NB4 (cell line): ENCODE measurements around the gene TUT4.
A peak's percentile ranks its signal among the peaks of the same experiment; 100 is the strongest.

ENCODE experiments used
- DNase-seq: peaks from one replicate; pipeline ENCODE4 v3.0.0; 2010; ENCODE audit warnings: low read depth
- H3K4me3 ChIP-seq: one replicate; pipeline ENCODE4 v1.5.1; 2011; ENCODE audit warnings: mild to moderate bottlenecking, low read depth, low read length, moderate library complexity
- MYC ChIP-seq: IDR thresholded peaks from 2 replicates; pipeline ENCODE4 v1.6.1; 2011; ENCODE audit warnings: low read depth, low read length
- POLR2A ChIP-seq: IDR thresholded peaks from 2 replicates; pipeline ENCODE4 v1.6.1; 2011; ENCODE audit warnings: mild to moderate bottlenecking; ENCODE audit not compliant: insufficient read length; ENCODE audit errors: extremely low read depth
- TF ChIP-seq, protein P1 (sequence below): IDR thresholded peaks from one replicate; pipeline ENCODE4 v1.5.1; 2012; ENCODE audit warnings: low read depth, low read length
- TF ChIP-seq, protein P2 (sequence below): IDR thresholded peaks from 2 replicates; pipeline ENCODE4 v1.6.1; 2011; ENCODE audit warnings: low read depth, low read length

Gene TUT4

DNA sequence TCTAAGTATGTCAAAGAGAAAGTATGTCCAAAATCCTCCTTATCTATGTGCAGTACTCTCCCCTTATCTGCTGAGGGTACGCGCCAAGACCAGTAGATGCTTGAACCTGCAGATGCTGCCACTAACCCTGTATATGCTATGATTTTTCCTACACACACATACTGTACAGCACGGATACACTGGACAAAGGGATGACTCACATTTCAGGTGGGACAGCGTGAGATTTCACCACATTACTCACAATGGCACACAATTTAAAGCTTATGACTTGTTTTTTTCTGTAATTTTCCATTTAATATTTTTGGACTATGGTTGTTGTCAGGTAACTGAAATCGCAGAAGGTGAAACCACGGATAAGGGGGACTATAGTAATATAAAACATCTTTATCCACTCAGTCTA is 152.8 kb downstream of the TUT4 start:
- H3K4me3 ChIP-seq: peak overlapping the region; percentile 16
- no peak for DNase-seq
- TF ChIP-seq, protein P1, sequence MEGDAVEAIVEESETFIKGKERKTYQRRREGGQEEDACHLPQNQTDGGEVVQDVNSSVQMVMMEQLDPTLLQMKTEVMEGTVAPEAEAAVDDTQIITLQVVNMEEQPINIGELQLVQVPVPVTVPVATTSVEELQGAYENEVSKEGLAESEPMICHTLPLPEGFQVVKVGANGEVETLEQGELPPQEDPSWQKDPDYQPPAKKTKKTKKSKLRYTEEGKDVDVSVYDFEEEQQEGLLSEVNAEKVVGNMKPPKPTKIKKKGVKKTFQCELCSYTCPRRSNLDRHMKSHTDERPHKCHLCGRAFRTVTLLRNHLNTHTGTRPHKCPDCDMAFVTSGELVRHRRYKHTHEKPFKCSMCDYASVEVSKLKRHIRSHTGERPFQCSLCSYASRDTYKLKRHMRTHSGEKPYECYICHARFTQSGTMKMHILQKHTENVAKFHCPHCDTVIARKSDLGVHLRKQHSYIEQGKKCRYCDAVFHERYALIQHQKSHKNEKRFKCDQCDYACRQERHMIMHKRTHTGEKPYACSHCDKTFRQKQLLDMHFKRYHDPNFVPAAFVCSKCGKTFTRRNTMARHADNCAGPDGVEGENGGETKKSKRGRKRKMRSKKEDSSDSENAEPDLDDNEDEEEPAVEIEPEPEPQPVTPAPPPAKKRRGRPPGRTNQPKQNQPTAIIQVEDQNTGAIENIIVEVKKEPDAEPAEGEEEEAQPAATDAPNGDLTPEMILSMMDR: no peak
- TF ChIP-seq POLR2A (no peak), MYC (no peak)
- TF ChIP-seq, protein P2, sequence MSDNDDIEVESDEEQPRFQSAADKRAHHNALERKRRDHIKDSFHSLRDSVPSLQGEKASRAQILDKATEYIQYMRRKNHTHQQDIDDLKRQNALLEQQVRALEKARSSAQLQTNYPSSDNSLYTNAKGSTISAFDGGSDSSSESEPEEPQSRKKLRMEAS: no peak

DNA sequence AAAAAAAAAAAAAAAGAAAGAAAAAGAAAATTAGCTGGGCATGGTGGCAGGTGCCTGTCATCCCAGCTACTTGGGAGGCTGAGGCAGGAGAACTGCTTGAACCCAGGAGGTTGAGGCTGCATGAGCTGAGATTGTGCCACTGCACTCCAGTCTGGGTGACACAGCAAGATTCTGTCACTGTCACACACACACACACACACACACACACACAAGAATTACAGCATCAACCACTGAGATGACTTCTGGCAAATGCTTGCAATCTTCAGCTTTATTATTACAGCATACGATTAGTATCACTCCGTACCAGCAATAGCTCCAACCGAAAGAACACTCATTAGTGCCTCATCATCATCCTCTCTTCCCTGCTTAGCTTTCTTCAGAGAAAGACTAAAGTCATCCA is 153.3 kb downstream of the TUT4 start:
- DNase-seq: no peak

DNA sequence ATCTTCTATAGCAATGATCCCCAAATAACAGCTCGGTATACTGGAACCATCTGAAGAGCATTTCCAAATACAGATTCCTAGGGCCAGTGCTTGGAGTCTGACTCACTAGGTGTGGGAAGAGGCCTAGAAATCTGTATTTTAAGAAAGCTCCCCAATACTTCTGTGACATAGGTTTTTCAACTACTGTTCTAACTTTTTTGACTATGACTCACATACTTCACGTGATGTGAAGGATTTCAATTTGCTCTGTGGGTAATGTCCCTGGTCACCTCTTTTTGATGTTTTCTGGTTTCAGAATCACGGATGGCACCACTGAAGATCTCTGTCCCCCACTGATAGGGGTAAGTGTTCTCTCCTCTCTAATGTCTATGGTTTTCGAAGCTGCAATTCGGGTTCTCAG is 159.7 kb downstream of the TUT4 start:
- H3K4me3 ChIP-seq: no peak overlapping the region
- DNase-seq: no peak
- TF ChIP-seq MYC: no peak
- TF ChIP-seq, protein P1: no peak
- TF ChIP-seq, protein P2: no peak
- TF ChIP-seq POLR2A: no peak

More for the DNA sequence above, 153.3 kb downstream of the TUT4 start:
- no peak overlapping the region for H3K4me3 ChIP-seq
- TF ChIP-seq MYC (no peak), POLR2A (no peak)
- TF ChIP-seq, protein P2: no peak
- TF ChIP-seq, protein P1: no peak

DNA sequence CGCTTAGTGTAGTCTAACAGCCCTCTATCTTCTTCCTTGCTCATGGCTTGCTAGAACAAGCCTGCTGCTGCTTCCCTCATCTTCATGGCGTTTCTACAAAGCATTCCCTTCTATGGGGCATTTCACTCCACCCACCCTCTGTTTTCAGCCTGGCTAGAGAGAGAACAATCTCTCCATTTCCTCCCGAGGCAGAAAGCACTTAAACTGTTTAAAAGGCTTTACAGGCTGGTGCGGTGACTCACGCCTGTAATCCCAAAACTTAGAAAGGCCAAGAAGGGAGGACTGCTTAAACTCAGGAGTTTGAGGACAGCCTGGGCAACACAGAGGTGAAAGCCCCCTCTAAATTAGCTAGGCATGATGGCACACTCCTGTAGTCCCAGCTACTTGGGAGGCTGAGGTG is 166.4 kb downstream of the TUT4 start:
- DNase-seq: no peak
- no peak overlapping the region for H3K4me3 ChIP-seq
- TF ChIP-seq POLR2A: no peak
- TF ChIP-seq, protein P2: no peak
- TF ChIP-seq, protein P1: no peak
- no peak for TF ChIP-seq MYC

DNA sequence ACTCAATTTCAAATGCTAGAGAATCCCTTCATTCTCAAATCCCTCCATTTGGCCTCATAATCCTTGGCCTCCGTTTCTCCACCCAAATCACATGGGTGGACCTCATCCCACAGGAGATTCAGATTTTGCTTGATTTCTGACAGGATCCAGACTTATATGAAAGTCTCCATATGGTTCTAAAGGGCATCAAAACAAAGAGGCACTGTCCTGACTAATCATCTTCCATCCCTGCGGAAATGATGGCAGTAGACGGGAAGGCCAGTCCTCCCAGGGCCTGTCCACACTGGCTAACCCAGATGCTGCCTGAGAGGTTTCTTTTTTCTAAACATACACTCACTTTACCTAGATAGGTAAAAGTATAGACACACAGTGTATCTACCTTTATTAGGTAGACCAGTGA is 167.5 kb downstream of the TUT4 start:
- H3K4me3 ChIP-seq: no peak overlapping the region
- TF ChIP-seq, protein P1: no peak
- TF ChIP-seq, protein P2: no peak
- TF ChIP-seq POLR2A (no peak), MYC (no peak)
- DNase-seq: no peak
